ENCODE measurements around the gene E2F6. TPM values are rescaled to one million over a fixed set of nuclear protein-coding genes. Genes with fewer than 3 reads are reported as not detected.

Gene E2F6
- total and polyA plus RNA-seq, 2 of the 13 experiments (the other 11 are each of a cell fraction or from before 2014, with no cell fraction given) = 27.3 to 36.0 TPM

DNA sequence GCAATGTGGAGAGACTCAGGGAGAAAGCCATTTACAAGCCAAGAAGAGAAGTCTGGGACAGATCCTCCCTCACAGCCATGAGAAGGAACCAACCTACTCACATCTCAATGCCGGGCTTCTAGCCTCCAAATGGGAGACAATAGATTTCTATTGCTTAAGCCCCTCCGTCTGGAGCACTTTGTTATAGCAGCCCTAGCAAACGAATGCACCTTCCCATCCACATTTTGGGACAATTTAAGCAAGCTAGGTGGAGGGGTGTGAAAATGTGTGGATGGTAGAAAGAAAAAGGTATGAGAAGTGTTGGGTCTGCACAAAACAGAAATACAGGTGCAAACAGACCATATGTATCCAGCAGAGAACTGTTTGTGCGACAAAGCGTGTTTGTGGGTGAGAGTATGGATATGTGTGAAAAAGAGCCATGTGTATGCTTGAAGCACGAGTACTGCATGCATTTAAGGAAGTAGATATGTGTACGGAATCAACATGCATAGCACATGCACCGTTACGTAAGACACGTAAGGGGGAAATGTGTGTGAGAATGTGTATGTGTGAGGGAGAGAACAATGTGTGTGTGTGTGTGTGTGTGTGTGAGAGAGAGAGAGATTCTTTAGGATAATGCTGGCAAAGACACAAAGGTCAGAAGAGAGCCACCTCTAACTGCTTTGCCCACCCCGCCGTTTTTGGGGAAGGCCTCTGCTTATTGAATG lies 13.1 kb upstream of the E2F6 start (continued):
- TF ChIP-seq, protein P1, sequence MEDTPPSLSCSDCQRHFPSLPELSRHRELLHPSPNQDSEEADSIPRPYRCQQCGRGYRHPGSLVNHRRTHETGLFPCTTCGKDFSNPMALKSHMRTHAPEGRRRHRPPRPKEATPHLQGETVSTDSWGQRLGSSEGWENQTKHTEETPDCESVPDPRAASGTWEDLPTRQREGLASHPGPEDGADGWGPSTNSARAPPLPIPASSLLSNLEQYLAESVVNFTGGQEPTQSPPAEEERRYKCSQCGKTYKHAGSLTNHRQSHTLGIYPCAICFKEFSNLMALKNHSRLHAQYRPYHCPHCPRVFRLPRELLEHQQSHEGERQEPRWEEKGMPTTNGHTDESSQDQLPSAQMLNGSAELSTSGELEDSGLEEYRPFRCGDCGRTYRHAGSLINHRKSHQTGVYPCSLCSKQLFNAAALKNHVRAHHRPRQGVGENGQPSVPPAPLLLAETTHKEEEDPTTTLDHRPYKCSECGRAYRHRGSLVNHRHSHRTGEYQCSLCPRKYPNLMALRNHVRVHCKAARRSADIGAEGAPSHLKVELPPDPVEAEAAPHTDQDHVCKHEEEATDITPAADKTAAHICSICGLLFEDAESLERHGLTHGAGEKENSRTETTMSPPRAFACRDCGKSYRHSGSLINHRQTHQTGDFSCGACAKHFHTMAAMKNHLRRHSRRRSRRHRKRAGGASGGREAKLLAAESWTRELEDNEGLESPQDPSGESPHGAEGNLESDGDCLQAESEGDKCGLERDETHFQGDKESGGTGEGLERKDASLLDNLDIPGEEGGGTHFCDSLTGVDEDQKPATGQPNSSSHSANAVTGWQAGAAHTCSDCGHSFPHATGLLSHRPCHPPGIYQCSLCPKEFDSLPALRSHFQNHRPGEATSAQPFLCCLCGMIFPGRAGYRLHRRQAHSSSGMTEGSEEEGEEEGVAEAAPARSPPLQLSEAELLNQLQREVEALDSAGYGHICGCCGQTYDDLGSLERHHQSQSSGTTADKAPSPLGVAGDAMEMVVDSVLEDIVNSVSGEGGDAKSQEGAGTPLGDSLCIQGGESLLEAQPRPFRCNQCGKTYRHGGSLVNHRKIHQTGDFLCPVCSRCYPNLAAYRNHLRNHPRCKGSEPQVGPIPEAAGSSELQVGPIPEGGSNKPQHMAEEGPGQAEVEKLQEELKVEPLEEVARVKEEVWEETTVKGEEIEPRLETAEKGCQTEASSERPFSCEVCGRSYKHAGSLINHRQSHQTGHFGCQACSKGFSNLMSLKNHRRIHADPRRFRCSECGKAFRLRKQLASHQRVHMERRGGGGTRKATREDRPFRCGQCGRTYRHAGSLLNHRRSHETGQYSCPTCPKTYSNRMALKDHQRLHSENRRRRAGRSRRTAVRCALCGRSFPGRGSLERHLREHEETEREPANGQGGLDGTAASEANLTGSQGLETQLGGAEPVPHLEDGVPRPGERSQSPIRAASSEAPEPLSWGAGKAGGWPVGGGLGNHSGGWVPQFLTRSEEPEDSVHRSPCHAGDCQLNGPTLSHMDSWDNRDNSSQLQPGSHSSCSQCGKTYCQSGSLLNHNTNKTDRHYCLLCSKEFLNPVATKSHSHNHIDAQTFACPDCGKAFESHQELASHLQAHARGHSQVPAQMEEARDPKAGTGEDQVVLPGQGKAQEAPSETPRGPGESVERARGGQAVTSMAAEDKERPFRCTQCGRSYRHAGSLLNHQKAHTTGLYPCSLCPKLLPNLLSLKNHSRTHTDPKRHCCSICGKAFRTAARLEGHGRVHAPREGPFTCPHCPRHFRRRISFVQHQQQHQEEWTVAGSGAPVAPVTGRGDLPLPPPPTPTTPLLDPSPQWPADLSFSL (CRISPR knock-in tag; IDR thresholded peaks at IDR 0.05) = peak; percentile 96
- TF ChIP-seq SOX5 (CRISPR knock-in tag; IDR thresholded peaks at IDR 0.05; ENCODE audit: borderline replicate concordance) (peak; percentile 73), ZBTB7B (CRISPR knock-in tag; IDR thresholded peaks at IDR 0.05) (peak; percentile 56; the same call in 1 of the 2 replicates), CHD4 (IDR thresholded peaks at IDR 0.05; ENCODE audit: borderline replicate concordance, low read length) (0 out of 2 replicates have a peak, but pooled peaks have one; percentile 5), SSRP1 (CRISPR knock-in tag; IDR thresholded peaks at IDR 0.05) (peak; percentile 76; the same call in 1 of the 2 replicates), SP4 (CRISPR knock-in tag; IDR thresholded peaks at IDR 0.05) (0 out of 2 replicates have a peak, but pooled peaks have one; percentile 29), SOX6 (IDR thresholded peaks at IDR 0.05) (no peak), SOX6 (CRISPR knock-in tag; IDR thresholded peaks at IDR 0.05) (peak; percentile 90), TARDBP (CRISPR knock-in tag; IDR thresholded peaks at IDR 0.05) (0 out of 2 replicates have a peak, but pooled peaks have one; percentile 22), ELF3 (CRISPR knock-in tag; IDR thresholded peaks at IDR 0.05) (0 out of 2 replicates have a peak, but pooled peaks have one; percentile 35), LCORL (IDR thresholded peaks at IDR 0.05) (peak; percentile 79; the same call in 1 of the 2 replicates), LCORL (CRISPR knock-in tag; IDR thresholded peaks at IDR 0.05) (no peak), ZBTB7A (CRISPR knock-in tag; IDR thresholded peaks at IDR 0.05) (peak; percentile 49; the same call in 1 of the 2 replicates), NBN (conservative IDR thresholded peaks at IDR 0.05) (0 out of 2 replicates have a peak, but pooled peaks have one; percentile 65), TEAD3 (CRISPR knock-in tag; optimal IDR thresholded peaks at IDR 0.05; ENCODE audit: borderline replicate concordance) (peak; percentile 88)

Measured in HepG2 (cell line).